Ovary (tissue), 3 donors: ENCODE measurements around the gene COG3.

Experiments used
- CTCF ChIP-seq, 3 donors: fragments of 450-650 bp in 2 of 3; fragments of 200-600 bp in 1 of 3; IDR thresholded peaks; one replicate each; pipeline versions ENCODE4 v1.5.1 to v1.8.0; 2016 to 2022; ENCODE audit warnings: antibody characterized with exemption in 3 of 3, mild to moderate bottlenecking in 1 of 3
- POLR2A ChIP-seq: fragments of 450-650 bp; IDR thresholded peaks from one replicate; pipeline ENCODE4 v1.6.1; 2017; ENCODE audit warnings: antibody characterized with exemption, mild to moderate bottlenecking, moderate library complexity
- donor health status: DM: no; HTN: no; CAD: no.

- TF ChIP-seq POLR2A: no peak
- TF ChIP-seq CTCF (IDR thresholded peaks at IDR 0.05): no peak
Measured at GRCh38 chr13:45482571-45483173, 17.9 kb downstream of the COG3 start.
